ENCODE results near the gene TGM1. TPM values are rescaled to one million over a fixed set of nuclear protein-coding genes. Genes with fewer than 3 reads are reported as not detected.

TGM1 gene
- total RNA-seq, 6 donors from 2014 or later: 9.1 to 29.2 (median 11.1) TPM

- peaks cover 7 to 43% (median 30%) of the 10 kb centered on the region in 4 donors for H3K36me3 ChIP-seq
- DNase-seq (no peak), ATAC-seq (ENCODE audit: low FRiP score in 2 of 2) (no peak)
- H3K9me3 ChIP-seq: no peaks in the 10 kb centered on the region
- no peak overlapping the region for H3K27ac ChIP-seq
- WGBS, 2 donors: 74 to 76% methylated on average over 6 of the region's 6 CpGs
- peaks cover 0 to 13% (median 8%) of the 10 kb centered on the region in 4 donors for H3K4me1 ChIP-seq
- no peaks in the 10 kb centered on the region for H3K27me3 ChIP-seq
- no peak overlapping the region for H3K4me3 ChIP-seq
- TF ChIP-seq CTCF (IDR thresholded peaks at IDR 0.05): no peak
- TF ChIP-seq EP300 (IDR thresholded peaks at IDR 0.05): no peak
- no peak for TF ChIP-seq POLR2A (IDR thresholded peaks at IDR 0.05)
- no peak for TF ChIP-seq POLR2AphosphoS5 (IDR thresholded peaks at IDR 0.05)
Observed at GRCh38 chr14:24263848-24264247, 871 bp upstream of the TGM1 start.

- H3K9me3 ChIP-seq: no peaks in the 10 kb centered on the region
- no peak for TF ChIP-seq CTCF (IDR thresholded peaks at IDR 0.05)
- no peak for TF ChIP-seq POLR2A (IDR thresholded peaks at IDR 0.05)
- H3K4me3 ChIP-seq: no peak overlapping the region
- 85 to 93% methylated on average over 14 to 19 of the region's 19 CpGs for WGBS, 2 donors
- no peaks in the 10 kb centered on the region for H3K27me3 ChIP-seq
- H3K4me1 ChIP-seq: peaks cover 0 to 19% (median 9%) of the 10 kb centered on the region in 4 donors
- peaks cover 6 to 24% (median 17%) of the 10 kb centered on the region in 4 donors for H3K36me3 ChIP-seq
- no peak overlapping the region for H3K27ac ChIP-seq
- no peak for ATAC-seq (ENCODE audit: low FRiP score in 2 of 2)
- DNase-seq: peak in 1 of 2 donors; percentile 58
Observed at GRCh38 chr14:24261969-24262327, 1.0 kb downstream of the TGM1 start.

GRCh38 chr14:24261256-24261968 lies 1.6 kb downstream of the TGM1 start:
- WGBS, 2 donors: 94 to 96% methylated on average over 20 of the region's 20 CpGs
- ATAC-seq (ENCODE audit: low FRiP score in 2 of 2): no peak
- TF ChIP-seq CTCF (IDR thresholded peaks at IDR 0.05) (no peak), POLR2A (IDR thresholded peaks at IDR 0.05) (no peak), EP300 (IDR thresholded peaks at IDR 0.05) (no peak), POLR2AphosphoS5 (IDR thresholded peaks at IDR 0.05) (no peak)
- Histone ChIP-seq H3K9me3 (no peaks in the 10 kb centered on the region), H3K4me1 (peaks cover 0 to 19% (median 9%) of the 10 kb centered on the region in 4 donors), H3K27ac (no peak overlapping the region), H3K4me3 (no peak overlapping the region), H3K27me3 (no peaks in the 10 kb centered on the region), H3K36me3 (peaks cover 4 to 19% (median 12%) of the 10 kb centered on the region in 4 donors)
- DNase-seq: peak in 1 of 2 donors; percentile 50

- no peaks in the 10 kb centered on the region for H3K9me3 ChIP-seq
- no peaks in the 10 kb centered on the region for H3K27me3 ChIP-seq
- TF ChIP-seq CTCF (IDR thresholded peaks at IDR 0.05): no peak
- TF ChIP-seq EP300 (IDR thresholded peaks at IDR 0.05): no peak
- no peak for TF ChIP-seq POLR2AphosphoS5 (IDR thresholded peaks at IDR 0.05)
- no peak for TF ChIP-seq POLR2A (IDR thresholded peaks at IDR 0.05)
- H3K4me1 ChIP-seq: peaks cover 0 to 19% (median 9%) of the 10 kb centered on the region in 4 donors
- H3K36me3 ChIP-seq: peaks cover 0 to 13% (median 5%) of the 10 kb centered on the region in 4 donors
- H3K27ac ChIP-seq: no peak overlapping the region
- ATAC-seq (ENCODE audit: low FRiP score in 2 of 2) (no peak), DNase-seq (no peak)
- no peak overlapping the region for H3K4me3 ChIP-seq
- WGBS, 2 donors: 77 to 91% methylated on average over 2 to 4 of the region's 4 CpGs
Observed at GRCh38 chr14:24260780-24261157, 2.2 kb downstream of the TGM1 start.
